OCI-LY1 (cell line): ENCODE data around the gene RASL11B.
"Not testable (repeated sequence)": the region's sequence is repeated elsewhere in the genome, so short reads cannot be mapped to it uniquely, and the experiment has no call there.

Experiments
- H2AFZ ChIP-seq: fragments of 200-600 bp; sonication (generic), shearing (Covaris generic); 2 replicates; pipeline ENCODE4 v1.6.0; 2014; ENCODE audit warnings: antibody characterized with exemption, mild to moderate bottlenecking, low read length
- H3F3A ChIP-seq: fragments of 200-600 bp; sonication (generic), shearing (Covaris generic); 2 replicates; pipeline ENCODE4 v1.6.0; 2014; ENCODE audit warnings: mild to moderate bottlenecking, antibody characterized with exemption, low read length, moderate library complexity; ENCODE audit not compliant: insufficient read depth
- H3K27ac ChIP-seq: fragments of 200-600 bp; sonication (generic); 2 replicates; pipeline ENCODE4 v1.5.1; 2014; ENCODE audit warnings: low read length, mixed run types, mild to moderate bottlenecking, low read depth; ENCODE audit not compliant: poor library complexity, severe bottlenecking
- H3K27me3 ChIP-seq: fragments of 200-600 bp; sonication (generic); 2 replicates; pipeline ENCODE4 v1.6.0; 2014; ENCODE audit warnings: antibody characterized with exemption, mild to moderate bottlenecking, low read length, moderate library complexity; ENCODE audit not compliant: insufficient read depth
- H3K36me3 ChIP-seq: fragments of 200-600 bp; sonication (generic); 2 replicates; pipeline ENCODE4 v1.6.1; 2014; ENCODE audit warnings: mild to moderate bottlenecking, antibody characterized with exemption, low read length, moderate library complexity, mixed read lengths; ENCODE audit not compliant: insufficient read depth
- H3K4me1 ChIP-seq: fragments of 200-600 bp; sonication (generic); 2 replicates; pipeline ENCODE4 v1.5.1; 2014; ENCODE audit warnings: mild to moderate bottlenecking, low read length, moderate library complexity; ENCODE audit not compliant: insufficient read depth, severe bottlenecking
- H3K4me2 ChIP-seq: fragments of 200-600 bp; sonication (generic), shearing (Covaris generic); 2 replicates; pipeline ENCODE4 v1.6.1; 2014; ENCODE audit warnings: low read length
- H3K4me3 ChIP-seq: fragments of 200-600 bp; sonication (generic); 2 replicates; pipeline ENCODE4 v1.5.1; 2014; ENCODE audit warnings: low read length, low read depth, mild to moderate bottlenecking, mixed read lengths; ENCODE audit not compliant: poor library complexity, severe bottlenecking
- H3K79me2 ChIP-seq: fragments of 200-600 bp; shearing (Covaris generic); 2 replicates; pipeline ENCODE4 v1.6.1; 2016; ENCODE audit warnings: mixed run types, low read length, mixed read lengths; ENCODE audit not compliant: insufficient read depth
- H3K9ac ChIP-seq: fragments of 200-600 bp; sonication (generic), shearing (Covaris generic); 2 replicates; pipeline ENCODE4 v1.6.1; 2014; ENCODE audit warnings: mild to moderate bottlenecking, low read length, mixed read lengths
- H3K9me2 ChIP-seq: fragments of 200-600 bp; sonication (generic), shearing (Covaris generic); 2 replicates; pipeline ENCODE4 v1.6.1; 2014; ENCODE audit warnings: low read depth, mild to moderate bottlenecking, low read length, mixed read lengths
- H3K9me3 ChIP-seq: fragments of 200-600 bp; shearing (Covaris generic); 2 replicates; pipeline ENCODE4 v1.6.1; 2014; ENCODE audit warnings: low read length, mixed read lengths
- H4K20me1 ChIP-seq: fragments of 200-600 bp; sonication (generic), shearing (Covaris generic); 2 replicates; pipeline ENCODE4 v1.6.0; 2016; ENCODE audit warnings: mild to moderate bottlenecking, low read length; ENCODE audit not compliant: insufficient read depth
- EZH2 ChIP-seq: fragments of 200-600 bp; sonication (generic), shearing (Covaris generic); IDR thresholded peaks from 2 replicates; pipeline ENCODE4 v1.8.0; 2017; ENCODE audit warnings: borderline replicate concordance, mixed run types, mild to moderate bottlenecking, antibody characterized with exemption, low read length, moderate library complexity, mixed read lengths
- TF ChIP-seq, protein P1 (sequence below): fragments of 200-600 bp; sonication (generic), shearing (Covaris generic); IDR thresholded peaks from 2 replicates; pipeline ENCODE4 v1.5.1; 2017; ENCODE audit warnings: mild to moderate bottlenecking, antibody characterized with exemption, low read length, moderate library complexity, mixed read lengths

Gene RASL11B

DNA sequence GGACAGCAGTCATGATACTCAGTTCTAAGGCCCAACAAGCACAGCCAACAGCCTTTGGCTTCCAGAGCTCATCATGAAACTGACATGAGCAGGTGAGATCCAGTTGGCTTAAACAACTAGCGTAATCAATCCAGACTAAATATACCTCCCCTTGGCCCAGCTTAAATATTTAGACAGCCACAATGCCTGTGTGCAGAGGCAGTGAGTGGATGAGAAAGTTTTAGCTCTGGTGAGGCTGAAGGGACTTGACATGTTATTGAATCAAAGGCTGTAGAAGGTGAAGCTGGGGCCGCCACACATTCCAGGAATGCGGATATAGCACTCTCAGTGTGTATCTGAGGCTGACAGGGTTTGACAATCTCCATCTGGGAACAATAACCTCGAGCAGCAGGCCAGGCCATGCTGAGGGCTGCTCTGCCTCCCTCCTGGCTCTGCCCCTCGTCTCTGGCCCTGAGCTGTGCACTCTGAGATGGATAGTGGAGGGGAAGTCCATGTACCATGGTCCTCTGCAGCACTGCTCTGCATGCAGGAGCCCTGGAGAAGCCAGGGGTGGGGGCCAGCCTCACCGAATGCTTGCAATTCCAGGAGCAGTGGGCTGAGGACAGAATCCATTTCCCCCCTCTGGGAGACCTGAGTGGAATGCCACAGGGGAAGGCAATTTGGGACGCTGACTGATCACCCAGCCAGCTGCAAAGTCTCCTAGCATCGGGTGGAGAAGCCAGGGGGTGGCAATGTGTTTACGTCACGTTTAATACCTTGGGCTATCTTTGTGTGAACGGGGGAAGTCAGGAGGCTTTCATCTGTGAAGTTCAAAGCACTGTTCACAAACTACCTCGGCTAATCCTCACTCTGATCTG lies 37.3 kb upstream of the RASL11B start:
- Histone ChIP-seq H3K27me3 (no peaks in the 10 kb centered on the region), H3K9me2 (no peaks in the 10 kb centered on the region), H3K4me1 (no peaks in the 10 kb centered on the region), H2AFZ (no peak overlapping the region), H3K9me3 (no peaks in the 10 kb centered on the region), H3K4me3 (no peak overlapping the region), H3K9ac (no peak overlapping the region), H3K27ac (no peak overlapping the region), H3K4me2 (no peak overlapping the region), H4K20me1 (no peaks in the 10 kb centered on the region), H3K36me3 (no peaks in the 10 kb centered on the region), H3F3A (no peaks in the 10 kb centered on the region), H3K79me2 (no peaks in the 10 kb centered on the region)
- no peak for TF ChIP-seq EZH2
- TF ChIP-seq, protein P1, sequence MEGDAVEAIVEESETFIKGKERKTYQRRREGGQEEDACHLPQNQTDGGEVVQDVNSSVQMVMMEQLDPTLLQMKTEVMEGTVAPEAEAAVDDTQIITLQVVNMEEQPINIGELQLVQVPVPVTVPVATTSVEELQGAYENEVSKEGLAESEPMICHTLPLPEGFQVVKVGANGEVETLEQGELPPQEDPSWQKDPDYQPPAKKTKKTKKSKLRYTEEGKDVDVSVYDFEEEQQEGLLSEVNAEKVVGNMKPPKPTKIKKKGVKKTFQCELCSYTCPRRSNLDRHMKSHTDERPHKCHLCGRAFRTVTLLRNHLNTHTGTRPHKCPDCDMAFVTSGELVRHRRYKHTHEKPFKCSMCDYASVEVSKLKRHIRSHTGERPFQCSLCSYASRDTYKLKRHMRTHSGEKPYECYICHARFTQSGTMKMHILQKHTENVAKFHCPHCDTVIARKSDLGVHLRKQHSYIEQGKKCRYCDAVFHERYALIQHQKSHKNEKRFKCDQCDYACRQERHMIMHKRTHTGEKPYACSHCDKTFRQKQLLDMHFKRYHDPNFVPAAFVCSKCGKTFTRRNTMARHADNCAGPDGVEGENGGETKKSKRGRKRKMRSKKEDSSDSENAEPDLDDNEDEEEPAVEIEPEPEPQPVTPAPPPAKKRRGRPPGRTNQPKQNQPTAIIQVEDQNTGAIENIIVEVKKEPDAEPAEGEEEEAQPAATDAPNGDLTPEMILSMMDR: no peak

DNA sequence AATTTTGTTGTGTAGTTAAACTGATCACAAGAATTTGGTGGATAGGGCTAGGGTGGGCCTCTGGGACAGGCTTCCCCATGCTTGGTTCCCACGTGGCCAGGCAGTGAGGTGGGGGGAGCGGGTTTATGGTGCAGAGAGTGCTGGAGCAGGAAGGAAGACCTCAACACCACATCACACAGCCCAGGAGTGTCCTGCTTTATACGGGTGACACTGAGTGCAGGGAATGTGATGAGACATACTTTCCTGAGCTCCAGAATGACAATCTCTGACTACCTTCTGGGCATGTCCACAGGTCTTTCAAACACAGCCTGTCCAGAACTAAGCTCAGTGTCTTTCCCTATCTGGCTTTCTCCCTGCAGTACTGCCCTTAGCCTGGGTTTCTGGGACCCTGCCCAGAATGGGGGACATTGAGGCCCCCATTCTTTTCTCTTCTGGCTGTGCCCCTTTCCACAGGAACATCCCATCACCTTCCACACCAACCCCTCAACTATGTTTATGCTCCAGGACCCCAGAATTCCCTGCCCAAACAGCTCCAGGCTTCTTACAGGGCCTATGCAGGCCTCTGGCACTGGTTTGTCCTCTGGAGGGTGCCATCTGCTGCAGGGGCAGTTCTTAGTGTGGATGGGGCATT lies 36.5 kb upstream of the RASL11B start:
- H3K9ac ChIP-seq: no peak overlapping the region
- TF ChIP-seq, protein P1: no peak
- H3K79me2 ChIP-seq: no peaks in the 10 kb centered on the region
- no peak overlapping the region for H3K27ac ChIP-seq
- no peaks in the 10 kb centered on the region for H3K27me3 ChIP-seq
- no peak overlapping the region for H2AFZ ChIP-seq
- H3K36me3 ChIP-seq: no peaks in the 10 kb centered on the region
- no peaks in the 10 kb centered on the region for H3K4me1 ChIP-seq
- H3K9me3 ChIP-seq: no peaks in the 10 kb centered on the region
- no peaks in the 10 kb centered on the region for H4K20me1 ChIP-seq
- H3K4me2 ChIP-seq: no peak overlapping the region
- H3F3A ChIP-seq: no peaks in the 10 kb centered on the region
- H3K4me3 ChIP-seq: no peak overlapping the region
- no peaks in the 10 kb centered on the region for H3K9me2 ChIP-seq

DNA sequence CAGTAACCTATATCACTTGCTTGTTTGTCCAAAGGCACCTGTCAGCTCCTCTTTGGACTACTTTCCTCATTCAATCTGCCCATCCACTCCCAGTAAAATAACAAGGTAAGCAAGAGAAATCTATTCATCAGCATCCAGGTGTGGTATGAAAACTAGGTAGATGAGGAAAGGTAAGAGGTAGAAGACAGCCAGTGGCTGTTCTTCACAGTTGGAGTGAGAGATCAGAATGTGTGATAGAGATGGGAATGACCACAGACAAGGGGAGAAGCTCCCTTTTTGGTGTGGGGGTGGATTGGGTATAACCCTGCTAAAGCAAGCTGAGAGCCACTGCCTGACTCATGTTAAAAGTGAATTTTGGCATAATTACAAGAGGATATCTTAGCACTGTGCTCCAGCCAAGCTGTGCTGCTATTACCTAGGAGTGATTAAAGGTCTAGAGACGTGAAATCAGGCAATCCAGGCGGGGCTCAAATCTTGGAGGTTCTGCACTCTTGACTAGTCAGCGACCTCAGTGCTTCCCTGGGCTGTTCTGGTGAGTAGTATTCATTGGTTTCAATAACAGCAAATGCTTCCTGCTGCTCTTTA lies 28.1 kb upstream of the RASL11B start:
- H3K9me3 ChIP-seq: no peaks in the 10 kb centered on the region
- no peak overlapping the region for H3K27ac ChIP-seq
- H3K79me2 ChIP-seq: no peaks in the 10 kb centered on the region
- H3F3A ChIP-seq: no peaks in the 10 kb centered on the region
- H2AFZ ChIP-seq: no peak overlapping the region
- no peak overlapping the region for H3K4me2 ChIP-seq
- TF ChIP-seq, protein P1: no peak
- no peak for TF ChIP-seq EZH2
- no peaks in the 10 kb centered on the region for H3K9me2 ChIP-seq
- H4K20me1 ChIP-seq: no peaks in the 10 kb centered on the region
- no peak overlapping the region for H3K4me3 ChIP-seq
- no peak overlapping the region for H3K9ac ChIP-seq
- no peaks in the 10 kb centered on the region for H3K27me3 ChIP-seq
- H3K36me3 ChIP-seq: no peaks in the 10 kb centered on the region
- no peaks in the 10 kb centered on the region for H3K4me1 ChIP-seq

DNA sequence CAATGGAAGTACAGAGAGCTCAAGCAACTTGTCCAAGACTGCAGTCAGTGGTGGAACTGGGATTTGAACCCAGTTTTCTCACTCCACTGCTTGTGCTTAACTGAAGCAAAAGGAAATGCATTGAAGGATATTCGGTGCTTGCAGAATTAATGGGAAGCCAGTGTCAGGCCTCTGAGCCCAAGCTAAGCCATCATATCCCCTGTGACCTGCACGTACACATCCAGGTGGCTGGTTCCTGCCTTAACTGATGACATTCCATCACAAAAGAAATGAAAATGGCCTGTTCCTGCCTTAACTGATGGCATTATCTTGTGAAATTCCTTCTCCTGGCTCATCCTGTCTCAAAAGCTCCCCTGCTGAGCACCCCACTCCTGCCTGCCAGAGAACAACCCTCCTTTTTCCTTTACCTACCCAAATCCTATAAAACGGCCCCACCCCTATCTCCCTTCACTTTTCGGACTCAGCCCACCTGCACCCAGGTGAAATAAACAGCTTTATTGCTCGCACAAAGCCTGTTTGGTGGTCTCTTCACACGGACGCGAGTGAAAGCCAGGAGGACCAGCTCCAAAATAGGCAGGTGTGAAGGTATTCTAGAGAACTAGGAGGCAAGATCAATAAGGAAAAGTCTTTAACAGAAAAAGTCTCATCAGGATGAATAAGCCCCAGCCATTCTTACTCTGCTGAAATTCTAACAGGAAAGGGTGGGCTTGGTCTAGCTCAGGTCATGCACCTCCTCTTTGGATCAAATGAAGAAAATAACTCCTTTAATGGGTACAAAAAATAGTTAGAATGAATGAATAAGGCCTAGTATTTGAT lies 27.3 kb upstream of the RASL11B start:
- not testable (repeated sequence) for H4K20me1 ChIP-seq, H3K9me3 ChIP-seq, H3K4me2 ChIP-seq, H3K4me3 ChIP-seq, H3K27ac ChIP-seq, H3K36me3 ChIP-seq, H3K9me2 ChIP-seq, H3K9ac ChIP-seq, H3K79me2 ChIP-seq, H2AFZ ChIP-seq, H3K27me3 ChIP-seq, H3F3A ChIP-seq, H3K4me1 ChIP-seq
